ENCODE data around the gene LRRC73. TPM values are rescaled to one million over a fixed set of nuclear protein-coding genes. Genes with fewer than 3 reads are reported as not detected.

LRRC73 gene
- total and polyA plus RNA-seq, 10 donors, result 0.11 to 1.3 (median 0.64) TPM

Small RNA genes lying within 50 kb of the gene (small RNA-seq; reads per million reads assigned to genes)
- 0 reads per million in 4 donors for gene RF00426
- gene RNU6-1113P, result 0 reads per million in 4 donors

Other genes with a start within 250 kb of the LRRC73 start
- gene SLC22A7, start 212.1 kb downstream of the LRRC73 start, total RNA-seq, result not detected
- gene SLC22A7, start 212.1 kb downstream of the LRRC73 start, polyA plus RNA-seq, result not detected
- 10 to 100 TPM in 1 of 7 donors, 1 to 10 TPM in 6; 6.4 to 11.6 (median 7.1) TPM for gene CRIP3, start 201.5 kb downstream of the LRRC73 start, total RNA-seq
- gene CRIP3, start 201.5 kb downstream of the LRRC73 start, polyA plus RNA-seq, result 10 to 100 TPM; 15.1 to 36.5 (median 35.8) TPM
- 10 to 100 TPM; 28.9 to 56.9 (median 39.5) TPM for gene ZNF318, start 140.7 kb downstream of the LRRC73 start, total RNA-seq
- gene ZNF318, start 140.7 kb downstream of the LRRC73 start, polyA plus RNA-seq, result 10 to 100 TPM in 2 of 3 donors, 1 to 10 TPM in 1; 8.6 to 15.6 (median 10.8) TPM
- gene ABCC10, start 82.8 kb downstream of the LRRC73 start, total RNA-seq, result 10 to 100 TPM; 19.4 to 52.6 (median 35.0) TPM
- gene ABCC10, start 82.8 kb downstream of the LRRC73 start, polyA plus RNA-seq, result 10 to 100 TPM; 13.1 to 28.6 (median 28.5) TPM
- gene DLK2, start 54.8 kb downstream of the LRRC73 start, total RNA-seq, result under 1 TPM in 5 of 7 donors, not detected in 2; 0.38 to 0.68 (median 0.54) TPM
- gene DLK2, start 54.8 kb downstream of the LRRC73 start, polyA plus RNA-seq, result under 1 TPM; 0.12 to 0.26 (median 0.17) TPM
- 10 to 100 TPM; 32.1 to 40.0 (median 37.7) TPM for gene TJAP1, start 32.8 kb downstream of the LRRC73 start, total RNA-seq
- gene TJAP1, start 32.8 kb downstream of the LRRC73 start, polyA plus RNA-seq, result 10 to 100 TPM; 13.5 to 32.1 (median 27.4) TPM
- 10 to 100 TPM; 57.0 to 80.1 (median 71.1) TPM for gene YIPF3, start 6.6 kb upstream of the LRRC73 start, total RNA-seq
- 10 to 100 TPM; 38.0 to 49.9 (median 38.4) TPM for gene YIPF3, start 6.6 kb upstream of the LRRC73 start, polyA plus RNA-seq
- 10 to 100 TPM; 24.1 to 32.6 (median 28.1) TPM for gene POLR1C, start 6.7 kb upstream of the LRRC73 start, total RNA-seq
- 10 to 100 TPM; 27.9 to 30.1 (median 29.1) TPM for gene POLR1C, start 6.7 kb upstream of the LRRC73 start, polyA plus RNA-seq
- 10 to 100 TPM; 20.4 to 33.1 (median 24.8) TPM for gene XPO5, start 65.7 kb upstream of the LRRC73 start, total RNA-seq
- 1 to 10 TPM; 7.1 to 9.4 (median 8.2) TPM for gene XPO5, start 65.7 kb upstream of the LRRC73 start, polyA plus RNA-seq
- gene POLH, start 65.8 kb upstream of the LRRC73 start, total RNA-seq, result 10 to 100 TPM; 10.5 to 23.0 (median 12.9) TPM
- 1 to 10 TPM; 4.1 to 5.2 (median 4.4) TPM for gene POLH, start 65.8 kb upstream of the LRRC73 start, polyA plus RNA-seq
- gene GTPBP2, start 118.9 kb upstream of the LRRC73 start, total RNA-seq, result 100 to 1,000 TPM in 1 of 7 donors, 10 to 100 TPM in 6; 56.8 to 100 (median 72.0) TPM
- 10 to 100 TPM; 29.6 to 52.3 (median 43.9) TPM for gene GTPBP2, start 118.9 kb upstream of the LRRC73 start, polyA plus RNA-seq
- gene MAD2L1BP, start 125.5 kb upstream of the LRRC73 start, total RNA-seq, result 10 to 100 TPM; 18.9 to 33.4 (median 22.2) TPM
- 10 to 100 TPM; 19.0 to 23.2 (median 19.8) TPM for gene MAD2L1BP, start 125.5 kb upstream of the LRRC73 start, polyA plus RNA-seq
- under 1 TPM in 4 of 7 donors, not detected in 3; 0.18 to 0.63 (median 0.26) TPM for gene RSPH9, start 134.7 kb upstream of the LRRC73 start, total RNA-seq
- gene RSPH9, start 134.7 kb upstream of the LRRC73 start, polyA plus RNA-seq, result under 1 TPM; 0.17 to 0.35 (median 0.20) TPM
- gene MRPS18A, start 177.4 kb upstream of the LRRC73 start, total RNA-seq, result 10 to 100 TPM; 29.8 to 37.6 (median 30.9) TPM
- 10 to 100 TPM; 28.0 to 48.6 (median 34.3) TPM for gene MRPS18A, start 177.4 kb upstream of the LRRC73 start, polyA plus RNA-seq

Data from spleen (tissue), 11 donors.